Body of pancreas (tissue), 4 donors: ENCODE results near the gene ACAD8. TPM values are rescaled to one million over a fixed set of nuclear protein-coding genes. Genes with fewer than 3 reads are reported as not detected.

Experiments
- ATAC-seq: fragments of 150-250 bp; one replicate; pipeline ENCODE4 v1.9.1; 2016
- DNase-seq, 4 donors: peaks; one replicate each; pipeline ENCODE4 v3.0.0-alpha.2; 2019
- H3K27ac ChIP-seq, 4 donors: fragments of 200-600 bp; sonication (generic); 1 replicate in 3 of 4; 2 replicates in 1 of 4; pipeline versions ENCODE4 v1.5.1 to v1.6.1; 2016 to 2019; ENCODE audit warnings: mild to moderate bottlenecking in 1 of 4, mixed read lengths in 1 of 4, moderate library complexity in 1 of 4
- H3K27me3 ChIP-seq, 2 donors: fragments of 200-600 bp; sonication (generic); one replicate each; pipeline ENCODE4 v1.6.0; 2016; ENCODE audit warnings: mild to moderate bottlenecking in 1 of 2
- H3K36me3 ChIP-seq, 2 donors: fragments of 200-600 bp; sonication (generic); replicated peaks in 1 of 2; 2 replicates each; pipeline ENCODE4 v1.5.1; 2016; ENCODE audit warnings: low read depth in 2 of 2; ENCODE audit not compliant: insufficient read depth in 1 of 2
- H3K4me1 ChIP-seq: fragments of 200-600 bp; sonication (generic); one replicate; pipeline ENCODE4 v1.6.0; 2016
- H3K4me3 ChIP-seq, 2 donors: fragments of 200-600 bp; sonication (generic); 1 replicate in 1 of 2; 2 replicates in 1 of 2; pipeline ENCODE4 v1.5.1; 2016 to 2019
- H3K9me3 ChIP-seq, 3 donors: fragments of 200-600 bp; sonication (generic); 1 replicate in 2 of 3; 2 replicates in 1 of 3; pipeline ENCODE4 v1.5.1; 2016
- POLR2A ChIP-seq, 3 donors: fragments of 450-650 bp; IDR thresholded peaks; one replicate each; pipeline ENCODE4 v1.6.1; 2016; ENCODE audit warnings: antibody characterized with exemption in 3 of 3, mild to moderate bottlenecking in 2 of 3
- WGBS, 2 donors: methylation state at CpG; one replicate each; pipeline ENCODE4 v1.1.5; 2017; 5-methylcytosine and 5-hydroxymethylcytosine counted together
- intact Hi-C: fragments of 100-400 bp; cut with DNase I; formaldehyde crosslinking; loops from one replicate; pipeline ENCODE4 v1.15.1; 2023
- total RNA-seq, 2 donors: library from RNA; depleted of rRNA; stranded (reverse); fragments of >200 nt; gene quantifications; one replicate each; pipeline ENCODE4 v1.1.0, GENCODE V29; 2016
- TF ChIP-seq, protein P1 (sequence below), 7 experiments: fragments of 450-650 bp in 4 of 7; fragments of 200-600 bp in 3 of 7; sonication (generic) in 3 of 7; IDR thresholded peaks; one replicate each; pipeline ENCODE4 v1.5.1; 2016 to 2019; ENCODE audit warnings: antibody characterized with exemption in 7 of 7

ACAD8 gene
- total RNA-seq, 2 donors from 2014 or later = 30.9 to 39.2 TPM

- TF ChIP-seq POLR2A (IDR thresholded peaks at IDR 0.05) = no peak
- TF ChIP-seq, protein P1, sequence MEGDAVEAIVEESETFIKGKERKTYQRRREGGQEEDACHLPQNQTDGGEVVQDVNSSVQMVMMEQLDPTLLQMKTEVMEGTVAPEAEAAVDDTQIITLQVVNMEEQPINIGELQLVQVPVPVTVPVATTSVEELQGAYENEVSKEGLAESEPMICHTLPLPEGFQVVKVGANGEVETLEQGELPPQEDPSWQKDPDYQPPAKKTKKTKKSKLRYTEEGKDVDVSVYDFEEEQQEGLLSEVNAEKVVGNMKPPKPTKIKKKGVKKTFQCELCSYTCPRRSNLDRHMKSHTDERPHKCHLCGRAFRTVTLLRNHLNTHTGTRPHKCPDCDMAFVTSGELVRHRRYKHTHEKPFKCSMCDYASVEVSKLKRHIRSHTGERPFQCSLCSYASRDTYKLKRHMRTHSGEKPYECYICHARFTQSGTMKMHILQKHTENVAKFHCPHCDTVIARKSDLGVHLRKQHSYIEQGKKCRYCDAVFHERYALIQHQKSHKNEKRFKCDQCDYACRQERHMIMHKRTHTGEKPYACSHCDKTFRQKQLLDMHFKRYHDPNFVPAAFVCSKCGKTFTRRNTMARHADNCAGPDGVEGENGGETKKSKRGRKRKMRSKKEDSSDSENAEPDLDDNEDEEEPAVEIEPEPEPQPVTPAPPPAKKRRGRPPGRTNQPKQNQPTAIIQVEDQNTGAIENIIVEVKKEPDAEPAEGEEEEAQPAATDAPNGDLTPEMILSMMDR (IDR thresholded peaks at IDR 0.05) = no peak
- no peaks in the 10 kb centered on the region for H3K36me3 ChIP-seq
- DNase-seq = no peak
- no peak overlapping the region for H3K27ac ChIP-seq
- H3K27me3 ChIP-seq = peaks cover 0 to 28% of the 10 kb centered on the region in 2 donors
- intact Hi-C loops = no loop called here
- H3K4me1 ChIP-seq = peaks cover 17% of the 10 kb centered on the region
- no peak overlapping the region for H3K4me3 ChIP-seq
- H3K9me3 ChIP-seq = no peaks in the 10 kb centered on the region
- WGBS, 2 donors = 33 to 34% methylated on average over 18 of the region's 18 CpGs
- ATAC-seq = no peak
These were observed 19.3 kb downstream of the ACAD8 start for GRCh38 chr11:134272381-134273316.

- ATAC-seq (no peak), DNase-seq (no peak)
- intact Hi-C loops = no loop called here
- TF ChIP-seq, protein P1 (IDR thresholded peaks at IDR 0.05) = no peak
- TF ChIP-seq POLR2A (IDR thresholded peaks at IDR 0.05) = no peak
- peaks cover 0 to 30% of the 10 kb centered on the region in 2 donors for H3K27me3 ChIP-seq
- H3K36me3 ChIP-seq = no peaks in the 10 kb centered on the region
- H3K4me3 ChIP-seq = no peak overlapping the region
- H3K4me1 ChIP-seq = peaks cover 17% of the 10 kb centered on the region
- H3K9me3 ChIP-seq = no peaks in the 10 kb centered on the region
- 30 to 39% methylated on average over 3 of the region's 3 CpGs for WGBS, 2 donors
- H3K27ac ChIP-seq = no peak overlapping the region
These were observed 19.9 kb downstream of the ACAD8 start for GRCh38 chr11:134273317-134273712.

GRCh38 chr11:134275188-134275533, 21.8 kb downstream of the ACAD8 start:
- 24 to 29% methylated on average over 5 of the region's 5 CpGs for WGBS, 2 donors
- DNase-seq (no peak), ATAC-seq (no peak)
- TF ChIP-seq, protein P1 (IDR thresholded peaks at IDR 0.05) = no peak
- TF ChIP-seq POLR2A (IDR thresholded peaks at IDR 0.05) = no peak
- H3K27me3 ChIP-seq = peaks cover 0 to 30% of the 10 kb centered on the region in 2 donors
- H3K4me1 ChIP-seq = peaks cover 17% of the 10 kb centered on the region
- intact Hi-C loops = no loop called here
- no peaks in the 10 kb centered on the region for H3K36me3 ChIP-seq
- H3K27ac ChIP-seq = no peak overlapping the region
- H3K4me3 ChIP-seq = no peak overlapping the region
- no peaks in the 10 kb centered on the region for H3K9me3 ChIP-seq

- intact Hi-C loops = no loop called here
- H3K4me1 ChIP-seq = peaks cover 17% of the 10 kb centered on the region
- no peaks in the 10 kb centered on the region for H3K36me3 ChIP-seq
- no peaks in the 10 kb centered on the region for H3K9me3 ChIP-seq
- H3K27me3 ChIP-seq = peaks cover 0 to 30% of the 10 kb centered on the region in 2 donors
- WGBS, 2 donors = 3 to 6% methylated on average over 27 to 68 of the region's 68 CpGs
- TF ChIP-seq, protein P1 (IDR thresholded peaks at IDR 0.05) = peak in 2 of 7 experiments; percentile 16 to 24
- no peak for TF ChIP-seq POLR2A (IDR thresholded peaks at IDR 0.05)
- peak; percentile 43 for ATAC-seq
- H3K27ac ChIP-seq = no peak within 1 kb of the TSS
- no peak within 1 kb of the TSS for H3K4me3 ChIP-seq
- peak; percentile 19 to 34 (median 26) for DNase-seq
These were observed 22.4 kb downstream of the ACAD8 start, which contains the start of gene GLB1L3 for GRCh38 chr11:134275534-134276395. Gene GLB1L3, plus strand, starts transcription at chr11:134276379. Its CDS starts 362 bp downstream, at chr11:134276741.
